Measurements from ENCODE around the gene RSU1.

The RSU1 gene

DNA sequence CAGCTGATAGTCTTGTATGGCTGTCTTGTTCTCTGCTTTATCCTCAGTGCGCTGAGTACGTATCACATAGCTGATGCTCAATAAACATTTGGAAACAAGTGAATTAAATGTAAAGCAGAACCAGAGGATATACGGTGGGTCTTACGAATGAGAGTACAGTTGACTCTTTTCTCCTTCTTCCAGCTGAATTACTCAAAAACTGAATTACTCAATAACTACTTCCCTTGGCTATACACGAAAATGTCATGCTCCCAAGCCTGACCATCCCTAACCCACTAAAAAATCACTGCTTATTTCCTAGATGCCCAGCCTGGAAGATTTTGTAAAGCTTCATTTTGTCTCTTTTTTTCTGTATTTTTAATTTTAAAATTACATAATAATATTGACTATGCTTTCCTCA, 3.2 kb upstream of the RSU1 start:
- DNase-seq, result no peak

DNA sequence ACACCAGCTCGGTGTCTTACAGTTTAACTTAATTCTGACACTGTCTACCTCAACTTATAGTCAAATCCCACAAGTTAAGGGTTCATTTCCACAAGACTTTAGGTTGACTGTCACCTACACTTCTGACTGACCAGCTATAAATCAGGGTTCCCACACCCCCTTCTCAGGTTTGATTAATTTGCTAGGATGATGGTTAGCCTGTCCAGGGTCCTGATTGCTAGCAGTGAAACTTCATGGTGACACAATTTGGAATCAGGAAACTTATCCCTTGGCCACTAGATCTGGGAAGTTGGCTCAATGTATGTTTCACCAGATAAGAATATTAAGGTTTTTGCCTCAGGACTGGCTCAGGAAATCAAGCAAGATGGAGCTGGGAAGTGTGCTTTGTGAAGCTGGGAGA, 2.8 kb upstream of the RSU1 start:
- DNase-seq, result no peak

- DNase-seq, result no peak
Observed at GRCh38 chr10:16819436-16819835, 2.2 kb upstream of the RSU1 start.

GRCh38 chr10:16819026-16819425, 1.8 kb upstream of the RSU1 start:
- no peak for DNase-seq

DNA sequence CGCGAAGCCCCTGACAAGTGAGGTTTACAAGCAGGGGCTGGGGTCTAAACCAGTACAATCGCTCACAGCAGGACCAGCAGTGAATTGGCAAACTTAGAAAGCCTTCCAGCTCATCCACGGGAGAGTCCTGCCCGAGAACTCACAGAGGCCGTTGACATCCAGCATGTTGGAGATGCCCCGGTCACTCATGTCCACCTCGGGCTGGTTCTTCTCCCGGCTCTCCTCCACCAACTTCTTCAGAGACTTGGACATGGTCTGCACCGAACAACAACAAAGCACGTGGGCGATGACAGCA, 447 bp downstream of the RSU1 start:
- no peak for DNase-seq

DNA sequence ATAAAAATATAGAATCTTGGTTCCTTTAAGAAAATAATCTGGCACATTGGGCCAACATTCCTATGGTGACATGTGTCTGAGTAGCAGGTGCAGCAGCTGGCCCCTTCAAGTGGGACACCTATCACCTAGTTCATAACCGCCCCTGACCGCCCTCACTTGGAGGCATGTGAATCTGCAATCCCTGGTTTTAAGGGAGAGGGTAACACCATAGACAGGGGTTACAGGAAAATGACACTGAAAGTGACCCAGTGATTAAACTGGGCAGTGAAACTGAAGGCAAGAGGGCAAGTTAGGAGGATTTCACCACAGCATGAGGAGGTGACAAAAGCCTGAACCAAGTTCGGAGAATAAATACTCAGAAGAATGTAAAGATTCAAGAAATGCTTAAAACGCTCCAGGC, 1.1 kb downstream of the RSU1 start:
- no peak for DNase-seq

DNA sequence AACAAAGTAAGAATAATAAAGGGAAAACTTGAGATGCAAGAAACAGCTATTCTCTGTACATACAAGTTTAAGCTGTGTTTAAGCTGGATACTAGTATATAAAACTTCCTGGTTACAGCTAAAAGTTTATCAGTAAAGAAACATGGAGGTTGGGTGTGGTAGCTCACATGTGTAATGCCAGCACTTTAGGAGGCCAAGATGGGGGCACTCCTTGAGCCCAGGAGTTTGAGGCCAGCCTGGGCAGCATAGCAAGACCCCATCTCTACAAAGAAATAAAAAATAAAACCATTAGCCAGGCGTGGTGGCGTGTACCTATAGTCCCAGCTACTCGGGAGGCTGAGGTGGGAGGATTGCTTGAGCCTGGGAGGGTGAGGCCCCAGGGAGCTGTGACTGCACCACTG, 3.2 kb downstream of the RSU1 start:
- DNase-seq, result no peak

DNA sequence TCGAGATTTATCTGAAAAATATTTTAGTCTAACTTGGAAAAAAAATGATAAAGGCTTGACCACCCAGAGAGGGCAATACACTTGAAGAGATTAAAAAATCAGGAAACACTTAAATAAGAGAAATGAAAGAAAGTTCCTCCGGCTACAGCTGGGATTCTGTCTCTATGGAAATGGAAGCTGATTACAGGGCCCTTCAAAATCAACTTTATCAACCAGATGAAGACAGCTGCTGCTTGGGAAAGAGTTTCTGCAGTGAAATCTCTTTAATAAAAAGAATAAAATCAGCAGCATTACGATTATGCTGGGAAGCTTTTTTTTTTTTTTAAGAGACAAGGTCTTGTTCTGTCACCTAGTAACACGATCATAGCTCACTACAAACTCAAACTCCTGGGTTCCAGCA, 4.5 kb downstream of the RSU1 start:
- no peak for DNase-seq

- DNase-seq, result no peak
Observed at GRCh38 chr10:16811765-16812164, 5.5 kb downstream of the RSU1 start.

- DNase-seq, result no peak
Observed at GRCh38 chr10:16811292-16811691, 5.9 kb downstream of the RSU1 start.

GRCh38 chr10:16809074-16809718, 8.0 kb downstream of the RSU1 start:
- DNase-seq, result no peak

DNA sequence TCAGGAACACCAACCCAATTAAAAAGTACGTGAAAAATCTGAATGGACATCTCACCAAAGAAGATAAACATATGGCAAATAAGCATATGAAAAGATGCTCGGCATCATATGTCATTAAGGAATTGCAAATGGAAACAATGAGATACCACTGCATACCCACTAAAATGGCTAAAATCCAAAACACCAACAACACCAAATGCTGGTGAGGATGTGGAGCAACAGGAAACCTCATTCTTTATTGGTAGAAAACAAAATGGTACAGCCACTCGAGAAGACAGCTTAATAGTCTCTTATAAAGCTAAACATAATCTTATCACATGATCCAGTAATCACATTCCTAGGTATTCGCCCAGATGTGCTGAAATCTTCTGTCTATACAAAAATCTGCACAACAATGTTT, 13.1 kb downstream of the RSU1 start:
- DNase-seq, result no peak

GRCh38 chr10:16803464-16803863, 13.8 kb downstream of the RSU1 start:
- DNase-seq, result no peak

DNA sequence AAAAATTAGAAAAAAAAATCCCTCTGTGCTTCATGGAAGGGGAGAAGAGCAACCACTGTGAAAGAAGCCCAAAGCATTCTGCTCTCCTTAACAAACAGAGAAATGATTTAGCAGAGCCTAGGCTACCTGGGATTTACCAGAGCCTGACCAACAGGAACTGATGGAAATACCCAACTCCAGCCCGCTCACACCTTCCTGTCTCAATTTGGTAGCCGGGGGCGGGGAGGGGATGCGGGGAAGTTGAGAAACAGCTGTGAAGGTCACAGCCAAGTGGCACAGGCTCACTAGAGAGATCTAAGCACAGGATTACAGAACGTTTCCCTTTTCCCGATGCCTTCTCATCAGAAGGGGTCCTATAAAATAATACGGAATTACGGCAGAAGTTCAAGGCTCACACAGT, 17.6 kb downstream of the RSU1 start:
- DNase-seq, result no peak

GRCh38 chr10:16798571-16798970, 18.7 kb downstream of the RSU1 start:
- no peak for DNase-seq

GRCh38 chr10:16795410-16796073, 21.7 kb downstream of the RSU1 start:
- no peak for DNase-seq

- DNase-seq, result no peak
Observed at GRCh38 chr10:16794005-16794404, 23.2 kb downstream of the RSU1 start.

DNA sequence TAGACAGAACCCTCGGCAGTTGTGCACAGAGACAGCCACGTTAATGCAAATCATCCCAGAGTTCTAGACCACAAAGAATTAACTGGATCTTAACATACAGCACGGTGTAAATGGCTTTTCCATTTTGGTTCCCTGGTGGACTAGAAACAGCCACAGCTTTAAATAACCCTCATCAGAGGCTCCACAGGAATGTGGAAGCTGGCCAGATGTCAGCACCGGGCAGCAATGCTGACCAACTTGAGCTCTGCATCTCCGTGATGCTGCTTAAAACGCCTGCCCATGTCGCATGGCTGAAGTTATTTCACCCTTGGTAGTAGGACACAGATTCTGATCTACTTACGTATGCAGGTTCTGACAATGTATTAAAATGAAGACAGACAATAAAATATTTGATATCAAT, 24.5 kb downstream of the RSU1 start:
- DNase-seq, result no peak

DNA sequence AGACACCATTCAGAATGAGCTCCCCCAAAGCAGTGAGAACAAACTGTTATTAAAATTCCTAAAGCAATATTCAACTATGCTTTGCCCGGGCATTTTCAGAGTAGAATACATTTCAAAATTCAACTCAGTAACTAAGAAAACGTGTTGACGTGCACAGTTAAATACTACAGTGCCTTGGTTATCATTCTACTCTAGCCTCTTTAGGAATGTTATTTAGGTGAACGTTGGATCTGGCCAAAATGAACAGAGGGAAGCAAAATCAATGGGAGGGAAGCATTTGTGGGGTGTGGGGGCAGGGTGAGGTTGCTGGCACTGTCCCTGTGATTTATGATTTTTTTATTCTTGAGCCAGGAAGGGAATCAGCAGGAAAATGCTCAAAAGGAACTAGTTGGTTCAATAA, 27.5 kb downstream of the RSU1 start:
- DNase-seq, result no peak

GRCh38 chr10:16789261-16789660, 28.0 kb downstream of the RSU1 start:
- no peak for DNase-seq

DNA sequence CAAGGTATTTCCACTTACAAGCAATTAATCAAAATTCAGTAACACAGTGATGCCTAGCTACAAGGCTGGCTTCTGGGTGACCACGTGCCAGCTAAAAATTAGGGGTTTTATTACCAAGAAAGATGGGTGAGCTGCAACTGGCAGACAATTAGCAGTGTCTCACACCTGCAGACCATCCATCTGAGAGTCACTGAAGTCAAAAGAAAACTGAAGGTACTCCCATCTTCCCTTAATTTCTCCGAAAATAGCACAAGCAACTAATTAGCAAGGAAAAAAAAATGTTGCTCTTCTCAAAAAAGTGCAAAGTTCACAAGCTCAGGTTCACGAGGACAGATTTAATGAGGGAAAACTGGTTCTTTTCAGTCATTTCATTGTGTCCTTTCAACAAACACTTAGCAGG, 28.4 kb downstream of the RSU1 start:
- DNase-seq, result no peak

- DNase-seq, result no peak
Observed at GRCh38 chr10:16788125-16788524, 29.1 kb downstream of the RSU1 start.

DNA sequence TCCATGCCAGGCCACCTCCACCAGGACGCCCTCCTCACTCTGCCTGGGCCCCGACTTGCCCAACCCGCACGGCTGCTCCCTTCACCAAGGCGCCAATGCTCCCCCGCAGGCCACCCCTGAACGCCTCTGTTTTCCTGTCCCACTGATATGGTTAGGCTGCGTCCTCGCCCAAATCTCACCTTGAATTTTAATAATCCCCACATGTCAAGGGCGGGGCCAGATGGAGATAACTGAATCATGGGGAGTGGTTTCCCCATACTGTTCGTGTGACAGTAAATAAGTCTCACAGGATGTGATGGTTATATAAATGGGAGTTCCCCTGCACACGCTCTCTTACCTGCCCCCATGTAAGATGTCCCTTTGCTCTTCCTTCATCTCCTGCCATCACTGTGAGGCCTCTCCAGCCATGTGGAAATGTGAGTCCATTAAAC, 29.8 kb downstream of the RSU1 start:
- no peak for DNase-seq

GRCh38 chr10:16780338-16780880, 36.8 kb downstream of the RSU1 start:
- DNase-seq, result no peak

DNA sequence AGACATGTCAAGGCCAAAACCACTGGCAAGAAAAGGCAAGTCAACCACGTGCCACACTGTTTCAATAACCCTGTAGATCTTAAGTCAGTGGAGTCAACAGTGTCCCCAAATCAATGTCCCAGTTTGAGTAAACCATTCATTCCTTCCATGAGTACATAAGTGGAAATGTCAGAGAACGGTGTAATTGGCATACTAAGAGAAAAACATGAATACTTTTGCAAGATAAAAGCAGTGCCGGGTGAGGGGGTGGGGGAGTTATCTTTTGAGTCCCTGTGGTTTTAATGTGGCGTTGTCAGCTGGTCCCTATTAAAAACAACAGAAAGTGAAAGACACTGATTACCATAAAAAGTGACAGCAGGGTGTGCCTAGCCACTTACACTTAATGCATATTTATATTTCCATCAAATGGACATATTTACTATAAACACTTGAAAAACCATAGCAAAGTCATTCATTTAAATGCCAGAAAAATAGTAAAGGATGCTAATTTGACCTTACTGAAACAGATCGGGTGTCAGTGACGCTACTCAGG, 37.8 kb downstream of the RSU1 start:
- DNase-seq, result no peak

Measured in NCI-H1694 (cell line).